Peyer's patch (tissue), 4 donors: ENCODE measurements around the gene TLR5.

ENCODE experiments used
- POLR2A ChIP-seq, 2 donors: fragments of 450-650 bp; IDR thresholded peaks; one replicate each; pipeline ENCODE4 v1.5.1; 2017; ENCODE audit warnings: antibody characterized with exemption in 2 of 2, mild to moderate bottlenecking in 2 of 2, moderate library complexity in 2 of 2
- TF ChIP-seq, protein P1 (sequence below), 6 experiments: fragments of 450-650 bp in 4 of 6; fragments of 200-600 bp in 2 of 6; sonication (generic) in 1 of 6; IDR thresholded peaks; one replicate each; pipeline ENCODE4 v1.5.1; 2017 to 2019; ENCODE audit warnings: antibody characterized with exemption in 6 of 6, mild to moderate bottlenecking in 3 of 6, moderate library complexity in 1 of 6

DNA sequence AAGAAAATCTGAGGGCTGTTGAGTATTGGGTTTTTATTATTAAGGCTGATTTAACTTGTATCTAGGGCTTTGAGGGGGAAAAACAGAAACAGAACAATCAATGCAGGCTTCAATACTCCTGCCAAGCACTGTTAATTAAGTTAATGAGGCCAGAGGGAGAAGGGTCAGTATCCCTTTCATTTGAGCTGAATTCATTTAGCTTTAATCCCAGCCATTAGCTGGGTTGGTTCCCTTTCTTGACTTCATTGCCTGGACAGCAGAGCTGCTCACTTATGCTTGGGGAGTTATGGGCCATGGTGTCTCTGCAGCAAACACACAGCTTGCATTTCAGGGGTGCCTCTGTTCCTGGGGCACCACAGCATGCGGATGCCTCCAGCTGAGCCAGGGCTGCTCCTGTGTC, 16.3 kb downstream of the TLR5 start:
- TF ChIP-seq, protein P1, sequence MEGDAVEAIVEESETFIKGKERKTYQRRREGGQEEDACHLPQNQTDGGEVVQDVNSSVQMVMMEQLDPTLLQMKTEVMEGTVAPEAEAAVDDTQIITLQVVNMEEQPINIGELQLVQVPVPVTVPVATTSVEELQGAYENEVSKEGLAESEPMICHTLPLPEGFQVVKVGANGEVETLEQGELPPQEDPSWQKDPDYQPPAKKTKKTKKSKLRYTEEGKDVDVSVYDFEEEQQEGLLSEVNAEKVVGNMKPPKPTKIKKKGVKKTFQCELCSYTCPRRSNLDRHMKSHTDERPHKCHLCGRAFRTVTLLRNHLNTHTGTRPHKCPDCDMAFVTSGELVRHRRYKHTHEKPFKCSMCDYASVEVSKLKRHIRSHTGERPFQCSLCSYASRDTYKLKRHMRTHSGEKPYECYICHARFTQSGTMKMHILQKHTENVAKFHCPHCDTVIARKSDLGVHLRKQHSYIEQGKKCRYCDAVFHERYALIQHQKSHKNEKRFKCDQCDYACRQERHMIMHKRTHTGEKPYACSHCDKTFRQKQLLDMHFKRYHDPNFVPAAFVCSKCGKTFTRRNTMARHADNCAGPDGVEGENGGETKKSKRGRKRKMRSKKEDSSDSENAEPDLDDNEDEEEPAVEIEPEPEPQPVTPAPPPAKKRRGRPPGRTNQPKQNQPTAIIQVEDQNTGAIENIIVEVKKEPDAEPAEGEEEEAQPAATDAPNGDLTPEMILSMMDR (IDR thresholded peaks at IDR 0.05), result no peak
- no peak for TF ChIP-seq POLR2A (IDR thresholded peaks at IDR 0.05)
